Measurements from ENCODE around the gene CDYL.

The CDYL gene

GRCh38 chr6:4965562-4966389 is 189.6 kb downstream of the CDYL start:
- no peak for DNase-seq (ENCODE audit: low spot score)

- DNase-seq (ENCODE audit: low spot score): no peak
Observed at GRCh38 chr6:4967301-4968030, 191.3 kb downstream of the CDYL start.

DNA sequence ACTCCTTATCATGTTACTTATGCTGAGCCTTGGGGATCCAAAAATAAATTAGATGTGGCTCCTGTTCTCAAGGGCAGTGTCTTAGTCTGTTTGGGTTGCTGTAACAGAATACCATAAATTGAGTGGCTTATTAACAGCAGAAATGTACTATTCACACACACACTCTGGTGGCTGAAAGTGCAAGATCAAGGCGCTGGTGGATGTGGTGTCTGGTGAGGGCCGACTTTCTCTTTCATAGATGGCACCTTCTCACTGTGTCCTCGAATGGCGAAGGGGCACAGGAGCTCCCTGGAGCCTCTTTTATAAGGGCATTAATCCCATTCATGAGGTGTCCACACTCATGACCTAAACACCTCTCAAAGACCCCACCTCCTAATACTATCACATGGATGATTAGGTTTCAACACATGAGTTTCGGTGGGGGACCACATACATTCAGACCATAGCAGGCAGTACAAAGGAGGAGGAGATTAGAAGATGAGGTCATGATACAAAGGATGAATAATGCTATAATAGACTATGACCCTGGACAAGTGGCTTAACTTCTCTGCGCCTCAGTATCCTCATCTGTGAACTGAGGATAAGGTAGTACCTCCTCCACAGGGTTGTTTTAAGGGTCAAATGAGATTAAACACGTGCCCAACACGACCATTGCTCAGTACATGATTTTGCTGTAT is 193.5 kb downstream of the CDYL start:
- no peak for DNase-seq (ENCODE audit: low spot score)

DNA sequence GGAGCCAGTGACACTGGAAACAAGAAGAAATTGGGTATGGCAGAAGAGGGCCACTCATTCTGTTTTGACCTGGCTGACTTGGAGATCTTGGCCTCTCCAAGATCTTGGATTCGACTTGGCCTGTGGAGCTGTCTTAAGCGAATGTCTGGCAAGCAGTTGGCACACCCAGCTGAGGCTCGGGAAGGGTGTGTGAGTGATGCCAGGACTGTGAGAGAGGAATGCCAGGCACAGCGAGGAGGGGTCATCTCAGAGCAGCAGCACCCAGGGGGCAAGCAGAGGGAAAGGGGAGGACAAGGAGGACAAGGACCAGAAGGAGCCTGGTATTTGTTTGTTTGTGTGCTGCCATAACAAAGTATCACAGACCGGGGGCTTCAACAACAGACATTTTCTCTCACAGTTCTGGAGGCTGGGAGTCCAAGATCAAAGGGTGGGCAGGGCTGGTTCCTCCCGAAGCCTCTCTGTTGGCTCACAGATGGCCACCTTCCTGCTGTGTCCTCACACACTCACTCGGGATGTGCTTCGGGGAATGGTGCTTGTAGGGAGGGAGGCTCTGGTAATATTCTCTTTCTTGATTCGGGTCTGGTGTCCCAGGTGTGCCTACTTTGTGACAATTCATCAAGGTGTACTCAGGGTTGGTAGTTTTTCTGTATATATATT is 194.7 kb downstream of the CDYL start:
- no peak for DNase-seq (ENCODE audit: low spot score)

- DNase-seq (ENCODE audit: low spot score): no peak
Observed at GRCh38 chr6:4971851-4972250, 195.6 kb downstream of the CDYL start.

- DNase-seq (ENCODE audit: low spot score): no peak
Observed at GRCh38 chr6:4972438-4972837, 196.2 kb downstream of the CDYL start.

DNA sequence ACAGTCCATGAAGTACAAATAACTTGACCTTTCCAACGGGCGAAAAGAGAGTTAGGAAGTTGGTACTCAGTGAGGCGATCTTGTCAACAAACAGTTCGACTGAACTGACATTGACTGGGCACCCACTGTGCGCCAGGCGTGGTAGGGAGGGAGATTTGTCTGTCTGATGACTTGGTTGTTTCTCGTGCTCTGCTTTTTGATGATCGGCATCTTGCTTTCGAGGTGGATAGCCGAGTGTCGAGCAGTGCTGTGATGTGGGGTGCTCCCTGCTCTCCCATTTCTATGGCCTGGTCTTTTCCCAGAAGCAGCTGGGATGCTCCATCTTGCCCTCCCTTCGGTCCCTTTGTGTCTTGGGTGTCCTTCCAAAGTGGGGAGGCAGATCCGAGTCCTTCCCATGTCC is 197.2 kb downstream of the CDYL start:
- DNase-seq (ENCODE audit: low spot score): no peak

- no peak for DNase-seq (ENCODE audit: low spot score)
Observed at GRCh38 chr6:4973982-4974745, 198.0 kb downstream of the CDYL start.

DNA sequence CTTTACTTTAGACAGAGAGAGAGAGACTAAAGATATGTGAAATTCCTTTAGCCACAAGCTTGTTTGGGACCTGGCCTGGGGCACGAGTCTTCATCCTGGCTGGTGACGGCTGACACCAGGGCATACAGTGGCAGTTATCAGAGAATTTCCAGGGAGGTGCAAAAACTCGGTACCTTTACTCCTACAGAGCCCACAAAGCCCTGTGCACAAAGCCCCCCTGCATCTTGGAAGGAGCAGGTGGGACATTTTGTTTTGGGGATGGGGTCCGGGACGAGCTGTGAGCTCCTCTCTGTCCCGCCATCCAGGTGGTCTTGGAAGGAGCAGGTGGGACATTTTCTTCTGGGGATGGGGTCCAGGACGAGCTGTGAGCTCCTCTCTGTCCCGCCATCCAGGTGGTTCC is 198.8 kb downstream of the CDYL start:
- no peak for DNase-seq (ENCODE audit: low spot score)

- DNase-seq (ENCODE audit: low spot score): no peak
Observed at GRCh38 chr6:4975506-4975905, 199.3 kb downstream of the CDYL start.

DNA sequence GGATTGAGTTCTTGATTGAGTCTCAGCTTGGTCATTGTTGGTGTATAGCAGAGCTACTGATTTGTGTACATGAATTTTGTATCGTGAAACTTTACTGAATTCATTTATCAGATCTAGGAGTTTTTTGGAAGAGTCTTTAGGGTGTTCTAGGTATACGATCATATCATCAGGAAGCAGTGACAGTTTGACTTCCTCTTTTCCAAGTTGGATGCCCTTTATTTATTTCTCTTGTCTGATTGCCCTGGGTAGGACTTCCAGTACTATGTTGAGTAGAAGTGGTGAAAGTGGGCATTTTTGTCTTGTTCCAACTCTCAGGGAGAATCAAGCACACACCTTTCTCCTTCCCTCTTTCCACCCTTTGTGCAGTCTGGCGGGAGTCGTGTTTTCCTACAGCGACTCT is 201.3 kb downstream of the CDYL start:
- no peak for DNase-seq (ENCODE audit: low spot score)

DNA sequence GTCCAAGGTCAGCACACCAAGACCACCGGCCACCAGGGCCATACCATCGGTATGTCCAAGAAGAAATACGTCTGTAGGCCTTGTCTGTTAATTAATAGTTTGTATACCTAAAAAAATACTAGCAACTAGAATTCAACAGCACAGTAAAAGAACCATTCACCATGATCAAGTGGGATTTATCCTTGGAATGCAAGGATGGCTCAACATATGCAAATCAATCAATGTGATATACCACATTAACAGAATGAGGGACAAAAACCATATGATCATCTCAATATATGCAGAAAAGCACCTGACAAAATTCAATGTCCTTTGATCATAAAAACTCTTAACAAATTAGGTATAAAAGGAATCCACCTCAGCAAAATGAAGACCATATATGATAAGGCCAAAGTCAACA is 203.2 kb downstream of the CDYL start:
- DNase-seq (ENCODE audit: low spot score): no peak

- DNase-seq (ENCODE audit: low spot score): no peak
Observed at GRCh38 chr6:4981761-4982160, 205.6 kb downstream of the CDYL start.

DNA sequence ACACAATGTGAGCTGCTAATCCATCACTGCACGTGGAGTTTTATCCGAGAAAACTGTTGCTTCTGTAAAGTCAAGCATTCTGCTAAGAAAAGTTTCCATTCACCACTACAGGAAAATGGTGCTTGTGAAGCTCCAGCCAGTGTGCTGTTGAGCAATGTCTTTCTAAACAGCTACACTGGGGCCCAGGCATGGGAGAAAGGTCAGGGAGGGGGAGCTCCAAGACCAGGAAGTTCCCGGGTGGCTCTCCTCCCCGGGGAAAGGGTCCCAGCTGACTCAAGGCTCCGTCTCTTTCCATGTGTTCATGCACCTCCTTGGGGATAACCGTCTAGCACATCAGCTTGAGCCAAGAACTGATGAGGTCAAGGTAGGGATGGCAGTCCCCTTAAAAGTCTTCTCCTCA is 207.1 kb downstream of the CDYL start:
- DNase-seq (ENCODE audit: low spot score): no peak

- no peak for DNase-seq (ENCODE audit: low spot score)
Observed at GRCh38 chr6:4986999-4987398, 210.8 kb downstream of the CDYL start.

- no peak for DNase-seq (ENCODE audit: low spot score)
Observed at GRCh38 chr6:4987432-4987831, 211.2 kb downstream of the CDYL start.

- no peak for DNase-seq (ENCODE audit: low spot score)
Observed at GRCh38 chr6:4994741-4995140, 218.5 kb downstream of the CDYL start.

GRCh38 chr6:4997862-4998261 is 221.7 kb downstream of the CDYL start:
- no peak for DNase-seq (ENCODE audit: low spot score)

DNA sequence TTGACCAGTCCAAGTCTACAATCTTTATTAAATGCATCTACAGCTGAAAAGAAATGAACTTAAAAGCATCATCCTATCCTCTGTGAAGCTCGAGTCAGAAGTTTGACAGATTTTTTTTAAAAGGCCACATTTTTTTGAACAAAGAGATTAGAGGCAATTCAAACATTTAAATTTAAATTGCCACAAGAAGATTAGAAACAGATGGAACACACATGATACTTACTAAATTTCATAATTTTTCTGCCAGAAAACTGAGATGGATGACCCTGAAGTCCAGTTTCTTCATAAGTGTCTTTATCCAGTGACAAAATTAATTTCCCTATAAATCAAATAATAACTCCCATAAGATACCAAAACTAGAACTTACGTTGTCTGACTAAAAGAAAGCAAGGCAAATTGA is 223.4 kb downstream of the CDYL start:
- DNase-seq (ENCODE audit: low spot score): no peak

GRCh38 chr6:5003604-5004372 is 227.6 kb downstream of the CDYL start, which contains the start of gene RPP40:
TSS of gene RPP40 (minus strand) at chr6:5004037. CDS start at chr6:5004002, 35 bp downstream.
- DNase-seq (ENCODE audit: low spot score): peak; percentile 98
